NCI-H1694 (cell line): ENCODE measurements around the gene HOXA11.

Experiments used
- DNase-seq: peaks from one replicate; lab custom pipeline; 2025; lab: John Stamatoyannopoulos, UW

The HOXA11 gene

GRCh38 chr7:27147199-27148030 is 37.6 kb downstream of the HOXA11 start, which contains the start of gene HOXA6:
HOXA6 (minus strand) TSS chr7:27147774; CDS start chr7:27147749, 25 bp downstream.
- DNase-seq: no peak

DNA sequence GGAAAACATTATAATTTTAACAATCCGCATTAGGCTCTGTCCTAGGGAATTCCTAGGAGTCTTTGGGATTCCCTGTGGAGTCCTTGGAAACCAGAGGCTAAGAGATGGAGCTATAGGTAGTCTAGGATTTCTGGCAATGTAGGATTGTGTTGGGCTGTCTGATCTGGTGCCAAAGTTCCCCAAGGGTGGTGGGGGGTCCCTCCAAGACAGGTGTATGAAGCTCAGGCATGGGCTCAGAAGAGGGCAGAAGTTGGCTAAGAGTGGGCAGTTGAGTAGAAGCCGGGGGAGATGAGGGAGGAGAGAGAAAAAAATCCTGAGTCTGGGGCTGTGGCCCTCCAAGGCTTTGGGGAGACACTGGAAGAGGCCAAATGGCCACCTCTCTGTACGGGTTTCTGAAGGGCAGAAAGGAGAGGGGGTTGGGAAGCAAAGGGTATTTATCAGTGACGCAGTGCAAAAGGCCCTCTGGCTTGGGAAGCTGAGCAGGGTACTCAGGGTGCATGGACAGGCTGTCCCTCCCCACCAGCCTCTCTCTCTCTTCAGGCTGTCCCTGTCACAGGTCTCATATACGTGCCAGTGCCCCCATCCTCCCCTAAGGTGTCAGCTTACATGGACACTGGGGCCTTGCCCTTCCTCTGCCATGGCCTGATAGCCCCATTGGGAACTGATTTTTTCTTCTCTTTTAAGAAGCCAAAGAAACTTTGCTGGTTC is 38.4 kb downstream of the HOXA11 start:
- no peak for DNase-seq

DNA sequence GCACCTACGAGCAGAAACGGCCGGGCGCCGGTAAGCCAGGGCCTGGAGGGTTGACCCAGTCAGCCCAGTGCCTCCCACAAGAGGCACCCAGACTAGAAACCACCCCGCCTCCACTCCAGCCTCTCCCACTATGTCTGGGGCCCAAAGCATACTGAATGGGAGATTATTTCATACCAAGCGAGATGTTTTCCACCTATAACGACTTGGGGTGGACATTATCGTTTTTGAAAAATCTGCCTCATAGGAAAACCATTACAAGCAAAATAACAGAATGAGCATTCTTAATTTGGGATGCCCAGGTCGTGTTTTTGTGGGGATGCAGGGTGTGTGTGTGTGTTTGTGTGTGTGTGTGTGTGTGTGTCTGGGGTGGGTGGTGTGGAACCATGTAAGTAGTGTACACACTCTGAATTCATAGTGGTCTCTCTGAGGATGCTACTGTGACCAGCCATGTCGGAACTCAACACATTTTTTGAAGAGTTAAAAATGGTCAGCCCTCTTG is 39.1 kb downstream of the HOXA11 start:
- no peak for DNase-seq

GRCh38 chr7:27145165-27145913 is 39.7 kb downstream of the HOXA11 start:
- no peak for DNase-seq

- no peak for DNase-seq
Measured at GRCh38 chr7:27144781-27145164, 40.3 kb downstream of the HOXA11 start.

GRCh38 chr7:27143950-27144780 is 40.9 kb downstream of the HOXA11 start:
- no peak for DNase-seq

GRCh38 chr7:27143023-27143949 is 41.7 kb downstream of the HOXA11 start, which contains the start of gene HOXA5:
HOXA5 (minus strand) TSS chr7:27143681; CDS start chr7:27143607, 74 bp downstream.
- no peak for DNase-seq

GRCh38 chr7:27142580-27143022 is 42.4 kb downstream of the HOXA11 start:
- DNase-seq: no peak

DNA sequence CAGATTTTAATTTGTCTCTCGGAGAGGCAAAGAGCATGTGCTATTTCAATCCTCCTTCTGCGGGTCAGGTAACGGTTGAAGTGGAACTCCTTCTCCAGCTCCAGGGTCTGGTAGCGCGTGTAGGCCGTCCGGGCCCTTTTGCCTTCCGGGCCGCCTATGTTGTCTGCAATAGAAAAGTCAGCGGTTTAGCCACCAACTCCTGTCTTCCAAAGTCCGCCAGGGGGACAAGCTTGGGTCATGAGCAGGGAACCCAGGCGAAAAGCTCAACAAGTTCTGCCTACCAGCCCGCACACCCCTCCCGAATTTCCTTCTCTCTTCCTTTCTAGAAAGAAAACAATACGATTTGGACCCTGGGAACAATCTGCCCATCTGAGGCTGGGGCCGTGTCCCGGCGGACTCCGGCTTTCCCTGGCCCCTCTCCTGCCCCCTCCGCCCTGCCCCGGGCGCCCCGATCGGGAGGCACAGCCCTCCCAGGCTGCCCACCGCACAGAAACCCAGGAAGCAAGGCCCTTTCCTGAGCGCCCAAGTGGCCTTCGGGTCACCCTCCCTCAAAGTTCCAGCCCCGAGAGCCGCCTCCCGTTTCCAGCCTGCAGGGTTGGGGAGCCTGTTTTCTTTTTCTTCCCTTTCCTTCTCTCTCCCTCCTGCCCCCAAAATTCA is 43.0 kb downstream of the HOXA11 start:
- DNase-seq: no peak

DNA sequence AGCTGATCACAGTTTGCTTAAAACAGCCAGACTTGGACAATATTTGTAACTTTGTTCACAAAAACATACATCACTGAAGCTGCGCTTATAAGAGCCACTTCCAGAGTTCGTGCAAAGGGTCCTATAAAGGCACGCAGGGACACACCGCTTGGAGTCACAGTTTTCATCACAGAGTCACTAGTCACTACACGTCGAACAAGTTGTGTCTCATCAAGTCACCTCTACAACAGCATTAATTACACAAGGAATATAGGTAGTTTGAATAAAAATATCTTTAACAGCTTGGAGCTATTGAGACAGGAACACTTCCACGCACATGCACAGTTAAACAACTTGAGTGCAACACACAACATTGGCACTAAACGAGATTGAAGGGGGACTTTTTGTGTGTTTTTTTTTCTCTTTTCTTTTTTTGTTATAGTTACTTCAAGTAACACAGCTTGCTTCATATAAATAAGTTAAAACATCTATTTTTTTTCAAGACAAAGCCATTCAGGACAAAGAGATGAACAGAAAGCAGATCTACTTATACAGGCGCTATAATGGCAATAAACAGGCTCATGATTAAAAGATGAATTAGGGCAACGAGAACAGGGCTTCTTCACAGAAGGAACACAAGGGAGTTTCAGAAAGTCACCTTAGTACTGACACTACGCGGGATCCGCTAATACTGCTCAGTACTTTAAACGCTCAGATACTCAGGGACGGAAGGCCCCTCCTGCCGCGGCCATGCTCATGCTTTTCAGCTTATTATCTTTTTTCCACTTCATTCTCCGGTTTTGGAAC is 43.7 kb downstream of the HOXA11 start:
- no peak for DNase-seq

DNA sequence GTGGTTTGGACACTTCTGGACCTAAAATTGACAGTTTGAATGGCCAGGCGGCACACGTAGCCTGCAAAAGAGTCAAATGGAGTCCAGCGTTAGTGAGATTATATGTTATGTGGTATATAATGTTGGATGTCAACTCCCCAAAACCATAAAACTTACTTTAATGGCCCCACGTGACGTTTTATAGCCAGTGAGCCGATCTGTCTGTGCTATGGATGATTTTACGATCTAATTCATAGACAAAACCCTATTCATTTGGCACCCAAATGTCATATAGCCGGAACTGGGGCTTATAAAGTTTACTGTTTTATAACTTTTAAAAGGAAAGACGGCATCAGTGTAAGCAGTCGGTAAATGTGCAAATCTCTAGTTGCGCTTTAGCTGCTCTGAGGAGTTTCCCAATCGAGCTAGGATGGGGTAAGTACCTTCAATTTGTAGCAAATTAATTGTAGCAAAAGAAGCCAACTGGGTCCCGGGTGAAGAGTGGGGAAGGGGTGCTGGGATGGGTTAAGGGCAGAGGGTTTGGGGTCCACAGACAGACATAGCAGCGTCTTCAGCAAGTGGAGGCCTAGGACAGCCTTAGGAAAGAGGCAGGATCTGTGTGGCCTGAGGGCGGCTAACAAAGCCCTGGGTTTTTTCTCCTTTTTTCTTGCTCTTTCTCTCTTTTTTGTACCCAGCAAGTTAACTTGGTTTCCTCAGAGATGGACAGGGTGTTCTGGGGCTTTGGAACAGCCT is 44.7 kb downstream of the HOXA11 start:
- DNase-seq: no peak

DNA sequence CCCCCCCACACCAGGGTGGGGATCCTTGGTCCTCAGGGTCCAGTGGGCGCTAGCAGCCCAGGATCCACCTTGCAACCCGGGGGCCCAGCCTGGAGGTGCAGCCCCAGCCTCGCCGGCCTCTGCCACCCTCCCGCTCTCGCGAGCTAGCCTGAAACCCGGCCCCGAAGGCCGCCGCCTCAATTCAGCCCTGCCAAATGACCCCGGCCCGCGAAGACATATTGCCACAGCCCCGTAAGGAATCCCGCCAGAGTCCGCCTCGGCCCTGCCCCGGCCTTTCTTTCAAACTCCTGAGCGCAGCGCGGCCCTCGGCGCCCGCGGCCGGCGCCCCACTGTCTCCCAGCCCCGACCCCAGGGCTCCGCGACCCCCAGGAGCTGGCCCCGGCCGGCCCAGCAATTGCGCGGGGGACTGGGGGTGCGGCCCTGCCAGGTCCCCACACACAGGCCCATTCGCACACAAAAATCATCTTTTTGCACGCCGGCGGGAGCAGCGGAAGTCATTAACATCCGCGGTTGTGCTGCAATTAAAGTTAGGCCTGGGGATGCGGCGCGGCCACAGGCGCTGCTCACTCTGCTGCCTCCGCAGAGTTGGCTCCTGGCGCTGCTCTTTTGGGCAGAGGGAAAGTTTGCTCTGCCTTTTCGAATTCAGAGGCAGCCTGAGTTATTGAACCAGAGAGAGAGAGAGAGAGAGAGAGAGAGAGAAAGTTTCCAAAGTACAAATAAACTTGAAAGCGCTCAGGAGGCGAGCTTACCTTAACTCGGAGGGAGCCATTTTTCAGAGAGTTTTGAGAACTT is 45.5 kb downstream of the HOXA11 start:
- DNase-seq: no peak

- no peak for DNase-seq
Measured at GRCh38 chr7:27138985-27139333, 46.1 kb downstream of the HOXA11 start.

DNA sequence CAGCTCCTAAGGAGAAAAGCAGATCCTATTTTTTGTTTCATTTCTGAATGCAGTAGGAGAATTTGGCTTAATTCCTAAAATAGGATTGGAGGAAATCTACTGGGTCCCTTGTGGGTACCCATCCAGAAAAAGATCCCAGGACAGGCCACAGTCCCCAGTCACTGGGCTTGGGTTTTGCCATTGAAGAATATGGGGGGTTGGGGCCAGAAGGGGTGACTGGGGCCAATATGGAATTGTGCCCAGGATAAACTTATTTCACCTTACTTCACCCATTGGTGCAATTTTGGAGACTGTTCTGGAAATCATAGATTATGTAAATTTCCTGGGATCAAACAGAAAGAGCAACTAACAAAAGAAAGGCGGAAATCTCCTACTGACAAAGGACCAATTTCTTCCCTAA is 46.6 kb downstream of the HOXA11 start:
- DNase-seq: no peak

DNA sequence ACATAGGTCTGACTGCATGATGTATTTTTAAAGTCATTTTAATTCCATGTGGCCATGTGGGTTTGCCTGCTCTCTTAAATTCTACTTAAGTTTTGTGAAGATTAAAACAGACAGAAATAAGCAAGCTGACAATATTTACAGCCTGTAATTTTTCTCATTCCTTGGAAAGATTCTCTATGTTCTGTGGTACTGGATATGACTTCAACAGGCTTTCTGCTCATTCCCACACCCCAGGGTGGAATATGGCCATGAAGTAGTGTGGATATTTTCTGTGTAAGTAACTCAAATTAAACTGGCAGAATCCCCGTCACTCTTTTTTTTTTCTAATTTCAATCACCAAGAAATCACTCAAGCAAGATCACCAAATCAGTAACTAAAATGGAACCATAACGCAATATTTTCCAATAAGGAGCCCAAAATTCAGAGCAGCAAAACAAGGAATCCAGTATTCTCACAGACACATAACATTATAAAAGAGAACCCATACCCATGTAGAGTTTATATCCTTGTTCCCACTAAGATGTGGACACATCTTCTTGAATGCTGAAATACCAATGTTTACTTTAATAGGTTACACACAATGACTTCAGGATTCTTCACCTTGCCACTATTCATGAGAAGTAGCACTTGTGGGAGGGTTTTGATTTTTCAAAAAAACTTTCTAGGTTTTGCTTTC is 47.3 kb downstream of the HOXA11 start:
- DNase-seq: no peak

GRCh38 chr7:27134392-27134791 is 50.6 kb downstream of the HOXA11 start:
- DNase-seq: no peak
